ENCODE measurements around the gene CMIP. TPM values are rescaled to one million over a fixed set of nuclear protein-coding genes. Genes with fewer than 3 reads are reported as not detected.
A peak's percentile ranks its signal among the peaks of the same experiment; 100 is the strongest.

CMIP gene
- polyA plus RNA-seq, 1 donor: 11.9 TPM

DNA sequence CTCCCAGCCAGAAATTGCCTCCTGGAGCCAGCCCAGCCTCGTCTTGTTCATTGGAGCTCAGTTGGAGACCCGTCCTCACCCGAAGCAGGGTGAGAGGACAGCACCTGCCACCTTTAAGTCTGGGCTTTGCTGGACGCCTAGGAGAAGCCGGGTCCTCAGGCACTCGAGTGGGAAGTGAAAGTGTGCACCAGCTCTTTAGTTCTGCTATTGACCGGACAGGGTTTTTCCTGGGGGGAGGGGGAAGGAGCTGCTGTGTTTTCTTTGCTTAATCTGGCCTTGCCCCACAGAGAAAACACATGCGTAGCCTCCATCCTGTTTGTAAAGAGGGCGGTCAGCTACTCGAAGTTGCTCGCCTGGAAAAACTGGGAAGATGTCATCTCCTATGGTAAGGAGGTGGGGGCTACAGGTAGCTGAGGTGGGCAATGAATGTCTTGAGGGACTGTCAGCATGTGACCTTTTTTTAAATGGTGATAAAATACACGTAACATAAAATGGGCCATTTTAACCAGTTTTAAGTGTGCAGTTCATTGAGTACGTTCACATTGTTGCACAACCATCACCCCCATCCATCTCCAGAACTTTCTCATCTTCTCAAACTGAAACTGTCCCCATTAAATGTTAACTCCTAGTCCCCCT, 34.4 kb downstream of the CMIP start:
- no peak for DNase-seq (ENCODE audit: low read depth)

DNA sequence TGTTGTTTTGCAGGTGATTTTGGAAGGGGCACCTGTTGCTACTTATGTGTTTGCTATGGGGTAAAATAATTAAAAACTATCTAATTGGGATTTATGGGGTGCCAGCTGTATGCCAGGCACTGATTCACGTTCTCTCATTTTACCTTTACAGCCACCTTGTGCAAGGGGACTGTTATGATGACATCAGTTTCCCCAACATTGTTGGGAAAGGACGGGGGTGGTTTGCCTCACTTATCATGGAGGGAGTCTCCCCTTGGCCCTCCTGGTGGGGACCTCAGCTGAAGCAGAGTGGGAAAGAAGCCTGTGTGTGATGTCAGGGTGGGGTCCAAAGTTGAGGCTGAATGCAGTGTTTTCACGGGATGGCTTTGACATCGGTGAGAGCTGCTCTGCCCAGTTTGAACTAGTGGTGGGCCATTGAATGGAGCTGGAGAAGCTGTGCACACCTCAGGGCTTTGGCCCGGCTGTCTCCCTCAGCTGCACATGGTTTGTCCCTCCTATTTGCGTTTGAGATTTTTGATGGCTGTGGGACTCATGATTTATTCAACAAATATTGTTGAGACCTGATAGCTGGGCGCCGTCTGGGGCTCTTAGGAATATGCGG, 36.1 kb downstream of the CMIP start:
- DNase-seq (ENCODE audit: low read depth): no peak

- DNase-seq (ENCODE audit: low read depth): no peak
Measured at GRCh38 chr16:81481207-81481821, 36.7 kb downstream of the CMIP start.

GRCh38 chr16:81482329-81483063, 37.9 kb downstream of the CMIP start:
- DNase-seq (ENCODE audit: low read depth): no peak

DNA sequence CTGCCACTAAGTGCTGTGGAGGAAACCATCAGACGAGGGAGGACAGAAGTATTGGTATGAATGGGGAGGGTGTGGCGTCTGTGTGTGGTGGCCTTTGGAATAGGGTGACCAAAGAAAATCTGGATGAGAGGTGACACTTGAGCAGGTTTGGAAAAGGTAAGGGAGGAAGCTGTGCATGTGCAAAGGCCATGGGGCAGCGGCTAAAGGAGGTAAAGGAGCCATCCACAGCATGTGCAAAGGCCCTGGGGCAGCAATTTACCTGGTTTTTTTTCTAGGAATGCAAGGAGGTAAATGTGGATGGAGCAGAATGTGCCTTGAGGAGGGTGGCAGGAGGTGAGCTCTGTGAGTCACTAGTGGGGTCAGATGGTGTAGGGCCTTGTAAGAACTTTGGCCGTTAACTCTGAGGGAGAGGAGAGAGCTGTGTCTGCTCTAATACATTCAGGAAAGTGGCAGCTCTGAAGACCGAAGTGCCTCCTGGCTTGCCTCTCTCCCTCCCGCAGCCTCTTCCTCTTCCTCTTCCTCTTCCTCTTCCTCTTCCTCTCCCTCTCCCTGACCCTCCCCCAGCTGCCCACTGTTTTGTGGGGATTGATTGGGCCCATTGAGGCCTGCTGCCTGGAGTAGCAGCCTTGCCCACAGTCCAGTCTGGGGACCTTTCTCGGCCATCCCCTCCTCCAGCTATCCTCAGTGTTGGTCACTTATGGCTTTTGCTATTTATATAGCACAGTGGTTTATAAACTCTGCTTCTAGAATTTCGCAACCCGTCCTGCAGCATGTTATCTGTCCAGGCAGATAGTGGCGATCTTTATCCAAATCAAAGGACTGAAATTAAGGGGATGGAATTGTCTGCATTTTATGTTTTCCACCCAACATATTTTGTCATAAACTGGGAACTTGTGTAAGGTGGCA, 38.7 kb downstream of the CMIP start:
- DNase-seq (ENCODE audit: low read depth): no peak

- no peak for DNase-seq (ENCODE audit: low read depth)
Measured at GRCh38 chr16:81483970-81484595, 39.5 kb downstream of the CMIP start.

GRCh38 chr16:81484908-81485624, 40.5 kb downstream of the CMIP start:
- DNase-seq (ENCODE audit: low read depth): no peak

- no peak for DNase-seq (ENCODE audit: low read depth)
Measured at GRCh38 chr16:81485824-81486539, 41.4 kb downstream of the CMIP start.

- no peak for DNase-seq (ENCODE audit: low read depth)
Measured at GRCh38 chr16:81486540-81487061, 42.0 kb downstream of the CMIP start.

GRCh38 chr16:81487301-81487720, 42.7 kb downstream of the CMIP start:
- no peak for DNase-seq (ENCODE audit: low read depth)

GRCh38 chr16:81488687-81489411, 44.2 kb downstream of the CMIP start:
- DNase-seq (ENCODE audit: low read depth): no peak

DNA sequence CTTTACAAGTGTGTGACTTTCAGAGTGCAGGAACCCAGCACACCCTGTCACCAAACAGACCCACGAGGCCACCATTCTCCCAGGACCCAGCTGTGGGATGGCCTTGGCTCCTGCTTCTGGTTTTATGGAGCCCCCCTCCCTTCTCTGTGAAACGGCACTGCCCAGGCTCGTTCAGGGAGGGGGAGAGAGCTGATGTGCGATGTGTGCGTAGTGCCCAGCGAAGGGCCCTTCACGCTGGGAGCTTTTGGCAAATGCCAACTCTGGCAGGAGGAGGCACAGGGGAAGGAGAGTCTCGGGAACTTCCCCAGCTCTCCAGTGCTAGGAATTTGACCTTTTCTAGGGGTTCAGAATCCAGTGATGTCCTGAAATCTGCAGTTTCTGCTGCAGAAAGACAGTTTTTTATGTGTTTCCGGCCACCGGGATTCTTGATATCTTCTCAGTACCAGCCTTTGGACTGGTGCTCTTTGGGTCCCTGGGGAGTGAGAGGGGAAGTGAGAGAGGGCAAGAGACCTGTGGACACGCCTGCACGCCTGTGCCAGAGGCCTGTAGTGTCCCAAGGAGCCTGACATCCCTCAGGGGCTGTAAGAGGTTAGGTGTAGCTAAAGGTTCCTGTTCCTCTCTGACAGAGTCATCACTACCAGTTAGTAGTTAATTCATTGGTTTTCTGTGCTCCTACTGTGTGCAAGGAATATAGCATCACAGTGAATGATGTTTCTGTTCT, 45.1 kb downstream of the CMIP start:
- DNase-seq (ENCODE audit: low read depth): no peak

DNA sequence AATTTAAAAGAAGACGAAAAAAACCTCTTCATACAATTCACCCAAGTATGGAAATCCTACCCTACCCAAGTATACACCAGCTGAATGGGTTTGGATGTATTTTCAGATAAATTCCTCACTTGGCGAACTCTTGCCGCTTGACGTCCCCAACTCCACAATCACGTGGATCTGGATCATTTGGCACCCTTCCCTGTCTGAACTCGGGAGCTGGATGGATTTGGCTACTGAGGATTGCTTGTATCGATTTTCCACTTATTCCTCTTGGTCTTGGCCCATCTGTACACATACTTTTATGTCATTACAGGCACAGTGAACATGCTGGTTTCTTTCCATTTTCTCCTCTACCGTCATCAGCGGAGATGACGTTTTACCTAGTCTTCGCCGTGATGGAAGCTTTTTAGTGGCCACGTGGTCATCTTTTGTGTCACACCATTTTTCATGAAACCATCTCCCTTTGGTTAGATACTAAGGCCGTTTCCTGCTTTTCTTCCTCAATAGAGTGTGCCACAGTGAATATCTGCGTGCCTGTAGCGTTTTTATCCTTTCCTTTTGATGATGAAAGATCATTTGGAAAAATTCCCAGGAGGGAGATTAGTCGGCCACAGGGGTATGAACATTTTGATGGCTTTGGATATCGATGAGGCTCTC, 47.1 kb downstream of the CMIP start:
- DNase-seq (ENCODE audit: low read depth): peak; percentile 46

DNA sequence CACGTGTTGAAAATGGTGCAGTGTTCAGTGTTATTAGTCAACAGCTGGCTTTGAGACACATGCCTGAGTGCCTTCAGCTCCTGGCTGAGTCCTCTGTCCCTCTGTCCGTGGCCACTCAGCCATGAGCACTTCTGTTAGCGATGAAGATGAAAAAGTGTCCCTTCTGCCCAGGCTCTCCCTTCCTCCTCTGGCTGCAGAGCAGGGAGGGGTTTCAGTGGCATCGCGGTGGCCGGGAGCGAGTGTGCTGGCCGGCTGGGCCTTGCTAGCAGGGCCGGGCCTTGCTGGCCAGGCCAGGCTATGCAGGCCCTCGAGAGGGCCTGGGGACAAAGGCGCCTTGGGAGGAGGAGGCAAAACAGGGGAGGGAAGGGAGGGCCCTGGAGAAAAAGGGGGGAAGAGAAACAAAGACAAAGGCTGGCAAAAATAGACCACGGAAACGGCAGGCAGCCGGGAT, 47.7 kb downstream of the CMIP start:
- no peak for DNase-seq (ENCODE audit: low read depth)

DNA sequence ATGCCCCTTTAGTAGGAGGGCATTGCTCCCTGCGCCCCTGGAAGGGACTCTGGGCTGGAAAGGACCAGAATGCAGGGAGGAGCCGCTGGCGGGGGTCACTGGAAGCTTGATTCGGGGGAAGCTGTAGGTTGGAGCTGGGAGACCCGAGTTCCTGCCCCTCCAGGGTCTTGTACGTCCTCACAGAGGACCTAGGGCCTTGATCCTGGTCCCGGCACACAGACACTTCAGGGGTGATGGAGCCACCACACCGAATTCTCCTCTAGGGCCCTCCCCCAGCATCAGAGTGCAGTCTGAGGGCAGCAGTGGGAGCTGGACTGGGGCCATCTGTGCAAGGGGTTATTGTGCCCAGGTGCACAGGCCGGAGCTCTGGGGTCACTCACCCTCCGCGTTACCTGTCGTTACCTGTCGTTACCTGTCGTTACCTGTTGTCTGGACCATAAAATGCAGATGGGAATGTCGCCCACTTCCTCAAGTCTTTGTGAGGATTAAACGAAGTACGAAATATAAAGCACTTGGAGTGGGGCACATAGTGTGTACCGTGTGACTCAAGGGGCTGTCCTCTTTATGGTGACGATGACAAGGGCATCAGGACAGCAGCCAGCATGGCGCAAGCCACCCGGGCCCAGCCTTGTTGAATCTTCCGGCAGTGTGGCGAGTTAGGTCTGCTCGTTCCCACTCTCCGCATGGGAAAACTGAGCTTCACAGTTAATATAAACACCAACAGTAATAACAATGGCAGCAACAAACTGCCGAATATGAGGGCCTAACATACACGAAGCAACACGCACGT, 48.6 kb downstream of the CMIP start:
- no peak for DNase-seq (ENCODE audit: low read depth)

DNA sequence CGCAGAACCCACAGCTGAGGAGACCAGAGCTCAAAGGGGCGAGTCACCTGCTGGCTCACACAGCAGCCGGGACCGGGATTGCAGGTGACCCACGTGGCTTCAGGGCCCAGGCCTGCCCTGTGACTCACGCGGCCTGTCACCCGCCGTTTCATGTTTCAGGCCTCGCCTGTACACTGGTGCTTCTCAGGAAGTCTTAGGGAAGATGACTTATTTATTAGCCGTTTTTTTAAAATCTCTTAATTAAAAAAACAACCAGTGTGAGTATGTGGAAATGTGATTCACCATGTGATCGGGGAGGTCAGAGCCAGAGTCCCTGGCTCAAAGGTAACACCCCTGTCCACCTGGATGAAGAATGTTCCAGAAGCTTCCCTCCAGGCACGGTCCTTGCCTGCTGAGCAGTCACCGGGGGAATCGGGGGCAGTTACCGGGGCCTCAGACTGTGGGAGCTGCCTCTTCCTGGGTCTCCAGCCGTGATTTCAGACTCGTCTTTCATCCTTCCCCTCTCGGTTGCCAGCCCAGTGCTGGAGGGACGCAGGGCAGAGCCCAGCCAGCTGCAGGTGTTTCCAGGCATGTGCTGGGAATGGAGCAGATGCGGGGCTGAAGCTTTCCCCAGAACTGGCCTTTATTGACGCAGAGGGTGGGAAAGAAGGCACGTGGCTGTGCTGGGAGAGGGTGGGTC, 49.3 kb downstream of the CMIP start:
- DNase-seq (ENCODE audit: low read depth): no peak
